A549 treated with GW870086 at 1 μM for 4 hours (cell line): ENCODE data around the gene BFSP1. TPM values are rescaled to one million over a fixed set of nuclear protein-coding genes. Genes with fewer than 3 reads are reported as not detected.

Source experiments
- total RNA-seq: library from RNA; stranded (reverse); fragments of 200-300 nt; extraction: Qiagen RNA extraction; gene quantifications from 5 replicates; pipeline ENCODE4 v1.2.3, GENCODE V29; 2022; ENCODE audit warnings: low read depth

The BFSP1 gene
- total RNA-seq, result 3.5 to 4.5 TPM (median 4.0 TPM) in 5 replicates

GRCh38 chr20:17530716-17531664 is at the start of gene BFSP1:
Gene BFSP1 (minus strand): TSS chr20:17531379. CDS start chr20:17531329, 50 bp downstream.

GRCh38 chr20:17569616-17570346 is 38.6 kb upstream of the BFSP1 start, which contains the start of gene DSTN:
Gene DSTN (plus strand): TSS chr20:17570075. CDS start chr20:17570209, 134 bp downstream.

Other genes starting within 250 kb of the BFSP1 start
- gene DSTN, start 38.7 kb upstream of the BFSP1 start, total RNA-seq, result 672 to 806 TPM (median 733 TPM) in 5 replicates
- 126 to 154 TPM (median 144 TPM) in 5 replicates for gene RRBP1, start 150.9 kb upstream of the BFSP1 start, total RNA-seq
- gene BANF2, start 168.6 kb upstream of the BFSP1 start, total RNA-seq, result not detected in 5 replicates